ENCODE results near the gene UQCR10. TPM values are rescaled to one million over a fixed set of nuclear protein-coding genes. Genes with fewer than 3 reads are reported as not detected.

The UQCR10 gene
- total RNA-seq, 3 donors from 2014 or later = 61.2 to 74.1 (median 68.3) TPM

DNA sequence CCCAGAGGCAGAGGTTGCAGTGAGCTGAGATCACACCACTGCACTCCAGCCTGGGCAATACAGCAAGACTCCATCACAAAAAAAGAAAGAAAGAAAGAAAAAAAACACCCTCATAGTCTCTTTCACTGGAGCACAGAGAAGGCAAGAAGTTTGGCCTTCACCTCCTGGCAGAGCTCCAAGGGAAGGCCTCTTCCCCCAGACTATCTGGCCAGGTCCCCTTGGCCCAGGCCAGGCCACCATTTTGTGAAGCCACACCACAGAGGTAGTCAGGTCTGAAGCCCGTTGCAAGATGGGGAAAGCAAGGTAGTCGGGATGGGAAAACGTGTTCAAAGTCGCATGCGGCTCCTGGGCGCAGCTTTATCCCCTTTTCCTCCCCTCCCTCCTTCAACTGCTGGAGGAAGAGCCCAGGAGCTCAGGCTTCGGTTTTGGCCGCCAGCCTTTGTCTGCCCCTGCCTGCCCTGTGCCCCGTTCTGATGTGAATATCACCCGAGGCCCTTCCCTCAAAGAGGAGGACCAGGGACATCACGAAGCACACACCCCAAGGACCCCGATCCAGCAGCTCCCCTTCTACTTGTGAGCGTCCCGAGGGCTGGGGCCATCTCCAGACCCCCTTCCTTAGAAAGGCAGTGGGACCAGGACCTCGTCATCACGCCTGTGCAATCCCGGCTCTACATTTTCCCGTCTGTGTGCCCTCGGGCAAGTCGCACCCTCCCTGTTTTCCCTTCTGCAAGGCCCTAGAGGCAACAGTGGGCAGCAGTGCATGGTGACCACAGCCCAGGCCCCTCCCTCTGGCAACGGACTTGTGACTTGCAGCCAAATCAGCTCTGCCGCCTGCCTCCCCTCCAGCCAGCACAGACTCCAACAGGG, 29.7 kb upstream of the UQCR10 start:
- Histone ChIP-seq H3K36me3 (no peaks in the 10 kb centered on the region), H3K27ac (no peak overlapping the region), H3K9me3 (no peaks in the 10 kb centered on the region), H3K4me1 (no peaks in the 10 kb centered on the region), H3K4me3 (no peak overlapping the region), H3K27me3 (no peaks in the 10 kb centered on the region)
- intact Hi-C loops (cut with DNase I; ENCODE audit: low total_unique reads) = loop anchor here (10.0 kb wide), 1 partner anchor 1317 kb away; no protein-coding TSS in a partner anchor
- no peak for DNase-seq (ENCODE audit: low spot score in 2 of 2)
- TF ChIP-seq POLR2AphosphoS5 (IDR thresholded peaks at IDR 0.05) (no peak), POLR2A (IDR thresholded peaks at IDR 0.05) (no peak)
- TF ChIP-seq, protein P1, sequence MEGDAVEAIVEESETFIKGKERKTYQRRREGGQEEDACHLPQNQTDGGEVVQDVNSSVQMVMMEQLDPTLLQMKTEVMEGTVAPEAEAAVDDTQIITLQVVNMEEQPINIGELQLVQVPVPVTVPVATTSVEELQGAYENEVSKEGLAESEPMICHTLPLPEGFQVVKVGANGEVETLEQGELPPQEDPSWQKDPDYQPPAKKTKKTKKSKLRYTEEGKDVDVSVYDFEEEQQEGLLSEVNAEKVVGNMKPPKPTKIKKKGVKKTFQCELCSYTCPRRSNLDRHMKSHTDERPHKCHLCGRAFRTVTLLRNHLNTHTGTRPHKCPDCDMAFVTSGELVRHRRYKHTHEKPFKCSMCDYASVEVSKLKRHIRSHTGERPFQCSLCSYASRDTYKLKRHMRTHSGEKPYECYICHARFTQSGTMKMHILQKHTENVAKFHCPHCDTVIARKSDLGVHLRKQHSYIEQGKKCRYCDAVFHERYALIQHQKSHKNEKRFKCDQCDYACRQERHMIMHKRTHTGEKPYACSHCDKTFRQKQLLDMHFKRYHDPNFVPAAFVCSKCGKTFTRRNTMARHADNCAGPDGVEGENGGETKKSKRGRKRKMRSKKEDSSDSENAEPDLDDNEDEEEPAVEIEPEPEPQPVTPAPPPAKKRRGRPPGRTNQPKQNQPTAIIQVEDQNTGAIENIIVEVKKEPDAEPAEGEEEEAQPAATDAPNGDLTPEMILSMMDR (IDR thresholded peaks at IDR 0.05) = no peak

DNA sequence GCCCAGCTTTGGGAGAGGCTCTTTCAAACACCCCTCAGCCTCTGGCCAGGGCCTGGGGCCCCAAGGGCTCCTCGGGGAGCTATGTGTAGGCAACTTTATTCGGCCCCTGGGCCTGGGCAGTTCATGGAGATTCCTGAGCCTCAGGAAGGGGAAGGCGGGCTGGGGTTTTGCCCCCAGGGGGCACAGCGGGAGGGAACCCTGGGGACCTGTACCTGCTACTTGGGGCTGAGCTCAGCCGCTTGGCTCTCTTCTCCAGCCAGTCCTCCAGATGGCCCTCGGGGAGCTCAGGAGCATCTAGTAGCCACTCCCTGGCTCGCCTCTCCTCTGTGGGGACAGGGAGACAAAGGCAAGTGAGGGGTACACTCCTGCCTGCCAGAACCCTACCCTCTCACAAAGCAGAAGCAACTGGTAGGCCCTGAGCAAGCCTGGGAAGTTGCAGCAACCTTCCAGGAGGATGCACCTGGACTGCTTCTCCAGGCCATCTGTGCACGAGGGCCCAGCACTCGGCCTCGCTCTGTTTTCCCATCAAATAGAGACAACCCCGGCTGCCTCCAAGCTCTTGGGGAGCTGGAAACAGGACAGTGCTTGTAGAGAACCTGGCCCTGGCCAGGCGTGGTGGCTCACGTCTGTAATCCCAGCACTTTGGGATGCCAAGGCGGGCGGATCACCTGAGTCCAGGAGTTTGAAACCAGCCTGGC, 28.9 kb upstream of the UQCR10 start:
- no peaks in the 10 kb centered on the region for H3K4me1 ChIP-seq
- intact Hi-C loops (cut with DNase I; ENCODE audit: low total_unique reads) = loop anchor here (10.0 kb wide), 1 partner anchor 1317 kb away; no protein-coding TSS in a partner anchor
- no peaks in the 10 kb centered on the region for H3K36me3 ChIP-seq
- DNase-seq (ENCODE audit: low spot score in 2 of 2) = no peak
- no peaks in the 10 kb centered on the region for H3K9me3 ChIP-seq
- no peak overlapping the region for H3K4me3 ChIP-seq
- H3K27me3 ChIP-seq = no peaks in the 10 kb centered on the region
- TF ChIP-seq POLR2AphosphoS5 (IDR thresholded peaks at IDR 0.05) (no peak), POLR2A (IDR thresholded peaks at IDR 0.05) (no peak)
- TF ChIP-seq, protein P1 (IDR thresholded peaks at IDR 0.05) = no peak
- H3K27ac ChIP-seq = no peak overlapping the region

DNA sequence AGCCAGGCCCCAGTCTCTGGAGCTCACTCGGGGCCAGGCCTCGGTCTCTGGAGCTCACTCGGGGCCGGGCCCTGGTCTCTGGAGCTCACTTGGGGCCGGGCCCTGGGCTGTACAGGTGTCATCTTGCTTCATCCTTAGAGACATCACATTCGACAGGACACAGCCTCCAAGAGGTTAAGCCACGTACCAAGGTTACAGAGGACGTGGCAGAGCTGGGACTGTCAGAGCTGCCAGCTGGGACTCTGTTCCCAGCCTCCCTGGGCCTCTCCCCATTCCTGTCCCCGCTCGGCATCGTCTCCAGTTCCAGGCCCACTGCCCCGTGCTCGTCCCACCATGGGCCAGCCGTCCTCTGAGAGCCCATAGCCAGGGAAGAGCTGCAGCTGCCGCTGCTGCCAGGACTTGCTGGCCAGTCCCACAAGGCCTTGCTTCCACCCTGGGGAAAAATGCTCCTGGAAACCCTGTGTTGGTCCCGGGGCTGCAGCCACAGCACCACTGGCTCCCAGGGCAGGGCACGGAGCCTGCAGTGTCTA, 27.8 kb upstream of the UQCR10 start:
- TF ChIP-seq POLR2AphosphoS5 (IDR thresholded peaks at IDR 0.05) (no peak), POLR2A (IDR thresholded peaks at IDR 0.05) (no peak)
- TF ChIP-seq, protein P1 (IDR thresholded peaks at IDR 0.05) = no peak
- no peaks in the 10 kb centered on the region for H3K9me3 ChIP-seq
- no peak overlapping the region for H3K27ac ChIP-seq
- intact Hi-C loops (cut with DNase I; ENCODE audit: low total_unique reads) = loop anchor here (10.0 kb wide), 1 partner anchor 1315 kb away; no protein-coding TSS in a partner anchor
- H3K4me1 ChIP-seq = no peaks in the 10 kb centered on the region
- H3K4me3 ChIP-seq = no peak overlapping the region
- no peaks in the 10 kb centered on the region for H3K27me3 ChIP-seq
- no peaks in the 10 kb centered on the region for H3K36me3 ChIP-seq
- no peak for DNase-seq (ENCODE audit: low spot score in 2 of 2)

DNA sequence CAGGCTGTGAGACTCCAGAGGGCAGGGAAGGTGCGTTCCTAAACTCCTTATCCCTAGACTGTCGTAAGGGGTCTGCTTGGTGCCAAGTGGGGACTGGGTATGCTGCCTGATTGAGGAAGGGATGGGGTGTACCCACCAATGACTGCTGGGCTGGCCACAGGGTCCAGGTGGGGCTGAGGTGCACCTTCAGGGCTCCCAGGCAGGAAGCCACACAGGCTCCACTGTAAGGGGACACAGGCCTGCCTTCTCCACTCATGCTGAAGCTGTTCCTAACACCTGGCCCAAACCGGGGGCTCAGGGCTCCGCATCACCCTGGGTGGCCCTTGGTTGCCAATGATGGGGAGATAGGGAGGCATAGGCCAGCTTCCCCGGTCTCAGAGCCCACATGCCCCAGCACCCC, 27.0 kb upstream of the UQCR10 start:
- Histone ChIP-seq H3K4me3 (no peak overlapping the region), H3K27me3 (no peaks in the 10 kb centered on the region), H3K36me3 (no peaks in the 10 kb centered on the region), H3K4me1 (no peaks in the 10 kb centered on the region), H3K9me3 (no peaks in the 10 kb centered on the region), H3K27ac (no peak overlapping the region)
- intact Hi-C loops (cut with DNase I; ENCODE audit: low total_unique reads) = no loop called here
- no peak for DNase-seq (ENCODE audit: low spot score in 2 of 2)
- TF ChIP-seq POLR2AphosphoS5 (IDR thresholded peaks at IDR 0.05) (no peak), POLR2A (IDR thresholded peaks at IDR 0.05) (no peak)
- TF ChIP-seq, protein P1 (IDR thresholded peaks at IDR 0.05) = no peak
